Measurements from ENCODE around the gene SSR2.

The SSR2 gene

DNA sequence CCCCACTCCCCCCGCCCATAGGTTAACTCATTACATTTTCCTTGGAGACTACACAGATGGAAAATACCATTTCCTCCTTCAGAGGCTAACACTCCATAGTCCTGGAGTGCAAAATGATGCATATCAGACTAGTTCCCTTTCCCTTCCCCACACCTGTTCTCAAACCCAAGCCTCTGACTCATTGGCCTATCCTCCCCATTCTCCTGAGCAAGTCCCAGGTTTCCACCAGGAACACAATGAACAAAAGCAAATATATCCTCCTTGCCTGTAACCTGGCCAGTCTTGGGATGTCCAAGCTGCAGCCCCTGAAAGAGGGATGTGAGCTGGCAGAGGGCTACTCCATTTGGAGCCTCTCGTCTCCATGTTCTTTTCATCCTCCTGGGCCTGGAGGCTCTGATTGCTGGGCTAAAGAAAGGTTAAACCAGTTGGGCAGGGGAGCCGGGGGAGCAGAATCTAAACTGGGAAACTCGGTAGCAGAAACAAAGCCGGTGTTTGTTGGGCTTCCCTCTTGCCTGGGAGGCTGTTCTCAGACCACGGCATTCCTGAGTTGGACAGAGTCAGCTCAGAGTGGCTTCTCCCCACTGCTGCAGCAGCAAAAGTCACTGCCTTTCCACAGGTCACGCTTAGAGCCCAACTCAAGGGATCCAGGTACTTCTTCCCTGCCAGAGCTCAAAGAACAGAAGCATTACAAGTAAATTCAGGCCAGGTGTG lies 13.9 kb downstream of the SSR2 start:
- TF ChIP-seq, protein P1, sequence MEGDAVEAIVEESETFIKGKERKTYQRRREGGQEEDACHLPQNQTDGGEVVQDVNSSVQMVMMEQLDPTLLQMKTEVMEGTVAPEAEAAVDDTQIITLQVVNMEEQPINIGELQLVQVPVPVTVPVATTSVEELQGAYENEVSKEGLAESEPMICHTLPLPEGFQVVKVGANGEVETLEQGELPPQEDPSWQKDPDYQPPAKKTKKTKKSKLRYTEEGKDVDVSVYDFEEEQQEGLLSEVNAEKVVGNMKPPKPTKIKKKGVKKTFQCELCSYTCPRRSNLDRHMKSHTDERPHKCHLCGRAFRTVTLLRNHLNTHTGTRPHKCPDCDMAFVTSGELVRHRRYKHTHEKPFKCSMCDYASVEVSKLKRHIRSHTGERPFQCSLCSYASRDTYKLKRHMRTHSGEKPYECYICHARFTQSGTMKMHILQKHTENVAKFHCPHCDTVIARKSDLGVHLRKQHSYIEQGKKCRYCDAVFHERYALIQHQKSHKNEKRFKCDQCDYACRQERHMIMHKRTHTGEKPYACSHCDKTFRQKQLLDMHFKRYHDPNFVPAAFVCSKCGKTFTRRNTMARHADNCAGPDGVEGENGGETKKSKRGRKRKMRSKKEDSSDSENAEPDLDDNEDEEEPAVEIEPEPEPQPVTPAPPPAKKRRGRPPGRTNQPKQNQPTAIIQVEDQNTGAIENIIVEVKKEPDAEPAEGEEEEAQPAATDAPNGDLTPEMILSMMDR (IDR thresholded peaks at IDR 0.05; ENCODE audit: insufficient read depth, low read length, poor library complexity, severe bottlenecking) = no peak
- no peak for DNase-seq (ENCODE audit: extremely low read depth, insufficient read length)
- Histone ChIP-seq H3K36me3 (ENCODE audit: control insufficient read depth, insufficient read depth, low read length) (peaks cover 17% of the 10 kb centered on the region), H3K27me3 (replicated peaks; ENCODE audit: control insufficient read depth, insufficient read depth, low read length) (no peaks in the 10 kb centered on the region), H3K4me3 (replicated peaks; ENCODE audit: low read depth, low read length) (no peak overlapping the region)

DNA sequence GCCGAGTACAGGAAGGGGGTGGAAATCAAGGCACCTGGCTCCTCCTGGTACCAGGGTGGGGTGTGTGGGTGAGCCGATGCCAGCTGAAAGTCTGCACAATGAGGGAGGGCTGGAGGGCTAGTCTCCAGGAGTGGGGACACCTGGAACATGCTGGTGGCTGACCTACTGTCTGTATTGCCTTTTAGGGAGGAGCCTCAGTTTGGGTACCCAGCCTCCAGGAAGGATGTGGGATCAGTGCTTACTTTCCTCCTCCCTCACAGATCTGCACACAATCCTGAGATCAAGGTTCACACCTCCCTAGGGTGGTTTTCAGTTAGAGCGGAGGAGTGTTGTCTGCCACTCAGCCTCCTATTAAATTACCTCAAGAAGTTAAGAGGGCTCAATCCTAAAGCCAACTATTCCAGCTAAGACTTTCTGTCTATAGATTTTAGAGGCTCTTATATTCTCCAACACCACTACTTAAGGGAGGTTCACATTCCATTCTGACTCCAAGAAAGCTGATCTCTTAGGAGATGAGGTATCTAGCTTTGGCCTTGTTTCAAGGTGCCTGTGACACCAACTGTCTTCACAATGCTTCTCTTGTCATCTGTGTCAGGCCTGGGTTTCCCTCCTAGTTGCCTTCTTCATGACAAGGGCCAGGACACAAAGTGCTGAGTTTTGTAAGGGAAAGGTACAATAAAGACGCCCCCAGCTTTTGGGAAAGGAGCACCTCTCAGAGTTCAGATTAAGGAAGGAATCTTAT lies 15.7 kb downstream of the SSR2 start:
- TF ChIP-seq, protein P1 (IDR thresholded peaks at IDR 0.05; ENCODE audit: insufficient read depth, low read length, poor library complexity, severe bottlenecking) = no peak
- peaks cover 7% of the 10 kb centered on the region for H3K36me3 ChIP-seq (ENCODE audit: control insufficient read depth, insufficient read depth, low read length)
- H3K4me3 ChIP-seq (replicated peaks; ENCODE audit: low read depth, low read length) = no peak overlapping the region
- H3K27me3 ChIP-seq (replicated peaks; ENCODE audit: control insufficient read depth, insufficient read depth, low read length) = no peaks in the 10 kb centered on the region
- no peak for DNase-seq (ENCODE audit: extremely low read depth, insufficient read length)

DNA sequence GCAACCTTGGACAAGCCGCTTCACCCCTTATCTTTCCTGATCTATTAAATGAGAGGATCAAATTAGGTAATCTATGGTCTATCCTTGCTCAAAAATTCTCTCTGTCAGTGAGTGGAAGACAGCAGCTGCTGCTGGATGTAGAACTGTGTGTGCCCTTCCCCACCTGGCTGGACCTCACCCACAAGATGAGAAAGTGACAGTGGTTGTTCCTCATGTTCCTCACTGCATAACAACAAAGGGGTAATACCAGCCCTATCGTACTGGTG lies 16.9 kb downstream of the SSR2 start:
- H3K27me3 ChIP-seq (replicated peaks; ENCODE audit: control insufficient read depth, insufficient read depth, low read length) = no peaks in the 10 kb centered on the region
- TF ChIP-seq, protein P1 (IDR thresholded peaks at IDR 0.05; ENCODE audit: insufficient read depth, low read length, poor library complexity, severe bottlenecking) = no peak
- H3K4me3 ChIP-seq (replicated peaks; ENCODE audit: low read depth, low read length) = no peak overlapping the region
- no peak for DNase-seq (ENCODE audit: extremely low read depth, insufficient read length)
- H3K36me3 ChIP-seq (ENCODE audit: control insufficient read depth, insufficient read depth, low read length) = peaks cover 3% of the 10 kb centered on the region

DNA sequence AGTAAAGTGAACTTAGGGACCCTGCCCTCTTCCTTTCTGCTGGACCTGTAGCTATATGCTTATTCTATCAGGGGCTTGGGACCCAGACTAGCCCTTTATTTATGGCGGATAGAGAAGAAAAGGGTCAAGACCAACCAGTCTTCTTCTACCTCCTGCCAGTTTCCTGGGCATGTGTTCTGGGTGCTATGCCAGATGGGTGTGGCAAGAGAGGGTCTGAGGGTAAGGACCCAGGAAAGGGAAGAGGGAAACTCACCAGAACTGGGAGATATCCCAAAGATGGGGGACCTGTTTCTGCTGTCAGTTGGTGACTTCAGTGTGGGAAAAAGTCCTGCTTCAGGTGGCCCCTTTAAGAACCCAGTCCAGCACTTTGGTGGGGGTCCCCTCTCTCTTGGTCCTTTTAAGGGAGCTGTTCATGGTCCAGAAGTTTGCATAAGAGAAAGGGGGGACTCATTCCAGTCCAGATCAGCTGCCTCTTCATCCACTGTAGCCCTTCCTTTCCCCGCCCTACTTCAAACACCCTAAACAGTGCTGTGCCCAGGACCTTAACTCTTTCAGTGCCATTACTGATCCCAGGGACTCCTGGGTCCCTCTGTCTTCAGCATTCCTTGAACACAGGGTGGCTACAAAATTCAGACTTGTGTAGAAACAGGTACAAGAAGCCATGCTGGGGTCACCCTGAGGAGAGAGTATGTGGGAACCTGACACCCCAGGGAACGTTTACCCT lies 18.4 kb downstream of the SSR2 start:
- no peak for DNase-seq (ENCODE audit: extremely low read depth, insufficient read length)
- H3K27me3 ChIP-seq (replicated peaks; ENCODE audit: control insufficient read depth, insufficient read depth, low read length) = no peaks in the 10 kb centered on the region
- no peaks in the 10 kb centered on the region; the same call in 1 of the 2 replicates for H3K36me3 ChIP-seq (ENCODE audit: control insufficient read depth, insufficient read depth, low read length)
- no peak overlapping the region for H3K4me3 ChIP-seq (replicated peaks; ENCODE audit: low read depth, low read length)
- TF ChIP-seq, protein P1 (IDR thresholded peaks at IDR 0.05; ENCODE audit: insufficient read depth, low read length, poor library complexity, severe bottlenecking) = no peak

DNA sequence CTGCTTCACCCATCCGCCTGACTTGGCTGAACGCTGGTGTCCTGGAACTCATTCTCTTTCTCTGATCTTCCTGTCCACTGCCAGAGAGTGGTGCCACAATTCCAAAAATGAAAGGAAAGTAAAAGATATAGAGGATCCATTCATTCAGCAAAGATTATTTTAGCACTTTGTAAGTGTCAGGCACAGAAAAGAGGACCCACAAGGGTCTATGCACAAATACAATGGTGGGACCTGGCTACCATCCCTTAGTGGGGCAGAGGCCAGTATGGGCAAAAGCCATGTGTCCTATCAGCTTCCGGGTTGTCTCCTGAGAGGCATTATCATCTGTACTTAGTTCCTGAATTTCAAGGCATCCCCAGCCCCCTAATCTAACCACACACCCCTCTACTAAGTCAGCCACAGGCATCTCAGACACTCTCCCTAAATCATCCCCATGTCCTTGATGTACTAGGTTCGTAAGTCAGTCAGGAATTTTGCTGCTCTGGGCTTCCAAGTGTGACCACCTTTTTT lies 19.0 kb downstream of the SSR2 start:
- no peaks in the 10 kb centered on the region; the same call in 1 of the 2 replicates for H3K36me3 ChIP-seq (ENCODE audit: control insufficient read depth, insufficient read depth, low read length)
- no peak overlapping the region for H3K4me3 ChIP-seq (replicated peaks; ENCODE audit: low read depth, low read length)
- no peak for DNase-seq (ENCODE audit: extremely low read depth, insufficient read length)
- TF ChIP-seq, protein P1 (IDR thresholded peaks at IDR 0.05; ENCODE audit: insufficient read depth, low read length, poor library complexity, severe bottlenecking) = no peak
- H3K27me3 ChIP-seq (replicated peaks; ENCODE audit: control insufficient read depth, insufficient read depth, low read length) = no peaks in the 10 kb centered on the region
